SK-N-SH (cell line): ENCODE results near the gene PAF1. TPM values are rescaled to one million over a fixed set of nuclear protein-coding genes. Genes with fewer than 3 reads are reported as not detected.
A peak's percentile ranks its signal among the peaks of the same experiment; 100 is the strongest.

ENCODE experiments used
- CTCF ChIA-PET: fragments of 300-600, 350-600 bp; formaldehyde crosslinking; extraction: SDS; loops from one replicate; lab custom pipeline; 2021; lab: Yijun Ruan, JAX
- POLR2A ChIA-PET: fragments of 350-600 bp; sonication (Branson Sonifier 250); formaldehyde crosslinking; extraction: SDS; loops from one replicate; lab custom pipeline; 2020; ENCODE audit warnings: antibody characterized with exemption, inconsistent platforms; lab: Yijun Ruan, JAX
- DNase-seq: peaks from one replicate; pipeline ENCODE4 v3.0.0; 2012
- H2AFZ ChIP-seq: fragments of 200-600 bp; sonication (generic); 2 replicates; pipeline ENCODE4 v1.8.1; 2016; ENCODE audit warnings: antibody characterized with exemption, mild to moderate bottlenecking, low read depth
- H3F3A ChIP-seq: fragments of 200-600 bp; sonication (generic); replicated peaks from 2 replicates; pipeline ENCODE3; 2016; ENCODE audit warnings: antibody characterized with exemption, mild to moderate bottlenecking; ENCODE audit not compliant: insufficient read depth
- H3K27ac ChIP-seq, 2 experiments: fragments of 200-500 bp in 1 of 2; fragments of 200-600 bp in 1 of 2; sonication (Bioruptor generic) in 1 of 2; sonication (generic), shearing (Covaris generic) in 1 of 2; 2 replicates each; pipeline versions ENCODE4 v1.5.1 to v1.6.1; 2014 to 2016; ENCODE audit warnings: low read depth in 2 of 2, inconsistent platforms in 1 of 2, low read length in 1 of 2, mild to moderate bottlenecking in 1 of 2, mixed read lengths in 1 of 2
- H3K27me3 ChIP-seq: fragments of 200-600 bp; sonication (generic), shearing (Covaris generic); 2 replicates; pipeline ENCODE4 v1.6.1; 2016; ENCODE audit warnings: mixed run types; ENCODE audit not compliant: insufficient read depth
- H3K36me3 ChIP-seq, 2 experiments: fragments of 200-500 bp in 1 of 2; fragments of 200-600 bp in 1 of 2; sonication (Bioruptor generic) in 1 of 2; sonication (generic) in 1 of 2; replicated peaks in 1 of 2; 2 replicates each; pipeline versions ENCODE3 to v1.5.1; 2014 to 2016; ENCODE audit warnings: low read length in 1 of 2, mild to moderate bottlenecking in 1 of 2; ENCODE audit not compliant: insufficient read depth in 2 of 2, control insufficient read depth in 1 of 2
- H3K4me1 ChIP-seq, 2 experiments: fragments of 200-500 bp in 1 of 2; fragments of 200-600 bp in 1 of 2; sonication (Bioruptor generic) in 1 of 2; sonication (generic), shearing (Covaris generic) in 1 of 2; 2 replicates each; pipeline versions ENCODE4 v1.5.1 to v1.6.1; 2014 to 2016; ENCODE audit warnings: low read depth in 1 of 2, low read length in 1 of 2, mixed run types in 1 of 2; ENCODE audit not compliant: insufficient read depth in 2 of 2, control insufficient read depth in 1 of 2
- H3K4me2 ChIP-seq: fragments of 200-600 bp; sonication (generic), shearing (Covaris generic); 2 replicates; pipeline ENCODE4 v1.6.1; 2017; ENCODE audit warnings: mixed run types
- H3K4me3 ChIP-seq, 2 experiments: fragments of 200-500 bp in 1 of 2; fragments of 200-600 bp in 1 of 2; sonication (Bioruptor generic) in 1 of 2; sonication (generic), shearing (Covaris generic) in 1 of 2; 2 replicates each; pipeline versions ENCODE4 v1.5.1 to v1.8.1; 2014 to 2016; ENCODE audit warnings: low read depth in 2 of 2, inconsistent platforms in 1 of 2, low read length in 1 of 2, mild to moderate bottlenecking in 1 of 2, mixed read lengths in 1 of 2, moderate library complexity in 1 of 2
- H3K79me2 ChIP-seq: fragments of 200-600 bp; sonication (generic); 2 replicates; pipeline ENCODE4 v1.8.1; 2017; ENCODE audit warnings: mild to moderate bottlenecking; ENCODE audit not compliant: insufficient read depth
- H3K9ac ChIP-seq: fragments of 200-600 bp; sonication (generic); 2 replicates; pipeline ENCODE4 v1.6.1; 2017; ENCODE audit warnings: mixed run types
- H3K9me2 ChIP-seq: fragments of 200-600 bp; sonication (generic); 2 replicates; pipeline ENCODE4 v1.6.1; 2017; ENCODE audit warnings: mixed run types
- H3K9me3 ChIP-seq: fragments of 200-600 bp; sonication (generic); 2 replicates; pipeline ENCODE4 v1.6.1; 2017; ENCODE audit warnings: mixed run types, mild to moderate bottlenecking, moderate library complexity
- H4K20me1 ChIP-seq: fragments of 200-600 bp; sonication (generic); 2 replicates; pipeline ENCODE4 v1.6.1; 2017; ENCODE audit warnings: mild to moderate bottlenecking, mixed run types; ENCODE audit not compliant: insufficient read depth
- CTCF ChIP-seq: fragments of 200-600 bp; sonication (generic); IDR thresholded peaks from 2 replicates; pipeline ENCODE4 v1.6.1; 2017; ENCODE audit warnings: antibody characterized with exemption, mild to moderate bottlenecking, moderate library complexity
- ELF1 ChIP-seq: IDR thresholded peaks from 2 replicates; pipeline ENCODE4 v1.4.0; 2012
- EP300 ChIP-seq, 2 experiments: IDR thresholded peaks; 2 replicates each; pipeline versions ENCODE4 v1.4.0 to v1.6.1; 2012; ENCODE audit warnings: borderline replicate concordance in 1 of 2, low read depth in 1 of 2, low read length in 1 of 2
- EZH2phosphoT487 ChIP-seq: fragments of 200-600 bp; sonication (generic); IDR thresholded peaks from 2 replicates; pipeline ENCODE4 v1.6.1; 2017; ENCODE audit warnings: low read depth, mixed run types, mild to moderate bottlenecking, antibody characterized with exemption, moderate library complexity, borderline replicate concordance
- FOSL2 ChIP-seq: IDR thresholded peaks from 2 replicates; pipeline ENCODE4 v1.4.0; 2012; ENCODE audit warnings: low read depth, mild to moderate bottlenecking, moderate library complexity, borderline replicate concordance
- FOXJ3 ChIP-seq: sonication (generic); formaldehyde crosslinking; IDR thresholded peaks from 2 replicates; pipeline ENCODE4 v1.5.1; 2020; ENCODE audit warnings: mild to moderate bottlenecking, missing genetic modification reagents
- GABPA ChIP-seq: IDR thresholded peaks from 2 replicates; pipeline ENCODE4 v1.4.0; 2012; ENCODE audit warnings: low read depth, mild to moderate bottlenecking
- IRF3 ChIP-seq: fragments of 150-350 bp; IDR thresholded peaks from 2 replicates; pipeline ENCODE4 v1.6.1; 2016; ENCODE audit warnings: mild to moderate bottlenecking, low read depth, low read length
- JUND ChIP-seq: IDR thresholded peaks from 2 replicates; pipeline ENCODE4 v1.4.0; 2012
- MAX ChIP-seq: IDR thresholded peaks from 2 replicates; pipeline ENCODE4 v1.4.0; 2012; ENCODE audit warnings: low read depth
- NFIC ChIP-seq: IDR thresholded peaks from 2 replicates; pipeline ENCODE4 v1.4.0; 2012; ENCODE audit warnings: borderline replicate concordance
- POLR2AphosphoS5 ChIP-seq: IDR thresholded peaks from 2 replicates; pipeline ENCODE4 v1.6.1; 2012; ENCODE audit warnings: low read depth, low read length
- RAD21 ChIP-seq: IDR thresholded peaks from 2 replicates; pipeline ENCODE4 v1.6.1; 2012; ENCODE audit warnings: mild to moderate bottlenecking, low read length
- SIN3A ChIP-seq: IDR thresholded peaks from 2 replicates; pipeline ENCODE4 v1.6.1; 2012; ENCODE audit warnings: low read depth, mild to moderate bottlenecking, low read length, moderate library complexity, borderline replicate concordance
- TAF1 ChIP-seq: IDR thresholded peaks from 2 replicates; pipeline ENCODE4 v1.6.1; 2012; ENCODE audit warnings: low read depth, mild to moderate bottlenecking, low read length, moderate library complexity, borderline replicate concordance
- TCF12 ChIP-seq: IDR thresholded peaks from 2 replicates; pipeline ENCODE4 v1.4.0; 2012
- TEAD4 ChIP-seq: IDR thresholded peaks from 2 replicates; pipeline ENCODE4 v1.4.0; 2012; ENCODE audit warnings: mild to moderate bottlenecking, borderline replicate concordance; ENCODE audit not compliant: insufficient read depth
- USF1 ChIP-seq: IDR thresholded peaks from 2 replicates; pipeline ENCODE4 v1.4.0; 2012; ENCODE audit warnings: low read depth, borderline replicate concordance
- USF2 ChIP-seq: fragments of 150-350 bp; IDR thresholded peaks from 2 replicates; pipeline ENCODE4 v1.6.1; 2017; ENCODE audit warnings: antibody characterized with exemption, low read length, low read depth, borderline replicate concordance
- YY1 ChIP-seq: IDR thresholded peaks from 2 replicates; pipeline ENCODE4 v1.4.0; 2012; ENCODE audit warnings: low read depth, mild to moderate bottlenecking
- WGBS: methylation state at CpG from one replicate; pipeline ENCODE4 v1.1.6; 2017; ENCODE audit warnings: low lambda C conversion rate; 5-methylcytosine and 5-hydroxymethylcytosine counted together
- polyA plus RNA-seq, 3 experiments: library from polyadenylated mRNA; depleted of rRNA; stranded (reverse); fragments of >200 nt; gene quantifications; 2 replicates each; pipeline ENCODE4 v1.2.3, GENCODE V29; 2012

Gene PAF1
- polyA plus RNA-seq, 1 of the 3 experiments (the other 2 are of a cell fraction) = 65.3 TPM

- Histone ChIP-seq H3K4me2 (peak overlapping the region; percentile 50; the same call in 1 of the 2 replicates), H3K27me3 (no peaks in the 10 kb centered on the region), H3K4me1 (peaks cover 7 to 15% of the 10 kb centered on the region in 2 experiments; a peak in 2 of 4 replicates), H3K79me2 (0 out of 2 replicates have a peak, but pooled peaks cover 3% of the 10 kb centered on the region), H4K20me1 (no peaks in the 10 kb centered on the region), H3K9me2 (no peaks in the 10 kb centered on the region), H3K27ac (peak overlapping the region; percentile 84 to 89)
- 92% methylated on average over 2 of the region's 2 CpGs for WGBS
- ChIA-PET CTCF (interaction anchor here (0.6 to 1.9 kb wide), 2 partner anchors 25 to 725 kb away, joined by 3 to 6 read pairs; partner anchors contain the start of gene ACTN4), POLR2A (no interaction called here)
- DNase-seq = no peak
- no peak for TF ChIP-seq TEAD4
- no peak for TF ChIP-seq EP300 (IDR thresholded peaks at IDR 0.05; ENCODE audit: borderline replicate concordance in 1 of 2, low read depth in 1 of 2, low read length in 1 of 2)
- TF ChIP-seq USF2 = no peak
- TF ChIP-seq RAD21 = no peak
- TF ChIP-seq EZH2phosphoT487 = no peak
- no peak for TF ChIP-seq ELF1
- TF ChIP-seq IRF3 = no peak
- TF ChIP-seq FOSL2 = no peak
- TF ChIP-seq FOXJ3 (CRISPR knock-in tag) = no peak
- TF ChIP-seq USF1 = no peak
- TF ChIP-seq, all 33 proteins: peak for 0
- Histone ChIP-seq H3K9me3 (no peaks in the 10 kb centered on the region), H3K9ac (peak overlapping the region; percentile 55), H3K4me3 (no peak overlapping the region), H2AFZ (no peak overlapping the region), H3K36me3 (peaks cover 34 to 52% of the 10 kb centered on the region in 2 experiments), H3F3A (peaks cover 10% of the 10 kb centered on the region)
Measured at GRCh38 chr19:39372941-39373340, 18.0 kb downstream of the PAF1 start.

GRCh38 chr19:39372047-39372802 is 18.7 kb downstream of the PAF1 start:
- H3K4me3 ChIP-seq = no peak overlapping the region
- H3K36me3 ChIP-seq = peaks cover 31 to 45% of the 10 kb centered on the region in 2 experiments
- peak overlapping the region; percentile 55 for H3K9ac ChIP-seq
- ChIA-PET POLR2A (no interaction called here), CTCF (interaction anchor here (1.9 kb wide), 1 partner anchor 26 kb away, joined by 6 read pairs; no protein-coding TSS in a partner anchor)
- H3K4me1 ChIP-seq = peaks cover 7 to 15% of the 10 kb centered on the region in 2 experiments; a peak in 2 of 4 replicates
- H3K79me2 ChIP-seq = 0 out of 2 replicates have a peak, but pooled peaks cover 3% of the 10 kb centered on the region
- no peak for DNase-seq
- H4K20me1 ChIP-seq = no peaks in the 10 kb centered on the region
- H3K4me2 ChIP-seq = peak overlapping the region; percentile 50; the same call in 1 of the 2 replicates
- H3K9me3 ChIP-seq = no peaks in the 10 kb centered on the region
- TF ChIP-seq TCF12 (peak; percentile 53), GABPA (0 out of 2 replicates have a peak, but pooled peaks have one; percentile 11), POLR2AphosphoS5 (no peak), YY1 (0 out of 2 replicates have a peak, but pooled peaks have one; percentile 26), NFIC (peak; percentile 85), TAF1 (peak; percentile 18; the same call in 1 of the 2 replicates), CTCF (no peak), JUND (no peak), MAX (peak; percentile 59), SIN3A (no peak), FOXJ3 (CRISPR knock-in tag) (no peak)
- H3K27me3 ChIP-seq = no peaks in the 10 kb centered on the region
- 37% methylated on average over 8 of the region's 8 CpGs for WGBS
- H2AFZ ChIP-seq = no peak overlapping the region
- peaks cover 10% of the 10 kb centered on the region for H3F3A ChIP-seq
- H3K27ac ChIP-seq = peak overlapping the region; percentile 84 to 89
- no peaks in the 10 kb centered on the region for H3K9me2 ChIP-seq
